Urothelium cell line (cell line): ENCODE data around the gene EPG5.
"Not testable (repeated sequence)": the region's sequence is repeated elsewhere in the genome, so short reads cannot be mapped to it uniquely, and the experiment has no call there.

ENCODE experiments used
- DNase-seq: peaks from one replicate; pipeline ENCODE4 v3.0.0; 2011; ENCODE audit warnings: low spot score, mixed read lengths
- FAIRE-seq: peaks from 2 replicates; lab custom pipeline; 2011; peaks lifted over from hg19 to GRCh38; lab: Jason Lieb, UNC

Gene EPG5

GRCh38 chr18:45876161-45876560 lies 91.0 kb downstream of the EPG5 start:
- DNase-seq (no peak), FAIRE-seq (no peak)

DNA sequence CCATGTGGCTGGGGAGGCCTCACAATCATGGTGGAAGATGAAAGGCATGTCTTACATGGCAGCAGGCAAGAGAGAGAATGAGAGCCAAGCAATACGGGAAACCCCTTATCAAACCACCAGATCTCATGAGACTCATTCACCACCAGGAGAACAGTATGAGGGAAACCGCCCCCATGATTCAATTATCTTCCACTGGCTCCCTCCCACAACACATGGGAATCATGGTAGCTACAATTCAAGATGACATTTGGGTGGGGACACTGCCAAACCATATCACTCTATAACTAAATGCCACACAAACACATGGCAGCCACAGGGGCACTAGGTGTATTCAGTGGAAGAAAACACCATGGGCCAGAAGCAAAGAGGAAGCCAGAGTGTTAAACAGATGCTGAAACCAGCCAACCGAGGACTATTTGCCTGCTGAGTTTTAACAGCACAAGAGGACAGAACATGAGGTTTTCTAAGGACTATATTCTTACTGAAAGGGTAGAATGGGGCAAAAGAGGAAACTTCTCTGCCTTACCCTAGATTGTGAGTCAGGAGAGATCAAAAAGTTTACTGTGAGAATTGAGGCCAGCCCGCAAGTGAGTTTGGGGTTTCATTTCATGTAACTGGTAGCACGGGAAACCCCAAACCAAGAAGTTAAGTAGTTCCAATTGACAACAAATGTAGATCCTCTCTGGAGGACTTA lies 92.5 kb downstream of the EPG5 start:
- FAIRE-seq (no peak), DNase-seq (no peak)

DNA sequence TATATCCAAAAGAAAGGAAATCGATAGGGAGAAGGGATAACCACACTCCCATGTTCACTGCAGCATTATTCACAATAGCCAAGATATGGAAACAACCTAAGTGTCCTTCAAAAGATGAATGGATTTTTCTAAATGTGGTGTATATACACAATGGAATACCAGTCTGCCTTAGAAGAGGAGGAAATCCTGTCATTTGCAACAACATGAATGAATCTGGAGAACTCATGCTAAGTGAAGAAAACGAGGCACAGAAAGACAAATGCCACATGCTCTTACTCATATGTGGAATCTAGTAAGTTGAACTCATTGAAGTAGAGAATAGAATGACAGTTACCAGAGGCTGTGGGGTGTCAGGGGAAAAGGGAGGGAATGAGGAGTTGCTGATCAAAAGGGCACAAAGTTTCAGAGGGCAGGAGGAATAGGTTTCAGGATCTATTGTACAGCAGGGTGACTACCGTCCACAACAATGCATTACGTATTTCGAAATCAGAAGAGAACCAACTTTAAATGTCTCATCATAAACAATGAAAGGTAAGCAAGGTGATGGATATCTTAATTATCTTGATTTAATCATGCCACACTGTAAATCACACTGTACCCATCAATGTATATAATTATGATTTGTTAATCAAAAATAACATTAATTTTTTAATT lies 95.6 kb downstream of the EPG5 start:
- DNase-seq (no peak), FAIRE-seq (no peak)

GRCh38 chr18:45870419-45870818 lies 96.7 kb downstream of the EPG5 start:
- DNase-seq (no peak), FAIRE-seq (no peak)

GRCh38 chr18:45865466-45865865 lies 101.7 kb downstream of the EPG5 start:
- no peak for FAIRE-seq
- no peak for DNase-seq

GRCh38 chr18:45864081-45864480 lies 103.0 kb downstream of the EPG5 start:
- FAIRE-seq = no peak

GRCh38 chr18:45863469-45863868 lies 103.7 kb downstream of the EPG5 start:
- DNase-seq (no peak), FAIRE-seq (no peak)

More at GRCh38 chr18:45864081-45864480, 103.0 kb downstream of the EPG5 start:
- DNase-seq = no peak

DNA sequence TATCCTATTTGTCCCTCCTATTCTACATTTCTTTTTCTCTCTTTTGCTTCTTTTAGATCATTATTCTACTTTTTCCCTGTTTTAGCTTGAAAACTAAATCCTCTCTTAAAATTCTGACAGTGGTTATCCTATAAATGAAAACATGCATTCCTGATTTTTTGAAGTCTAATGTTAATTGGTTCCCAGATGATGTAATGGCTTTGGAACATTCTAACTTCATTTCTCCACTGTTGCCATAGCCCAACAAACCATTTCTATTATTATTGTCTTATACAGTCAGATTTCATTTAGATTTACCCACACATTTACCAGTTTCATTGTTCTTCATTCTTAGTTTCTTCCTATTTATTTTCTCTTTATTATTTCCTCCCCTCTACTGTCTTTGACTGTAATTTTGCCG lies 105.2 kb downstream of the EPG5 start:
- DNase-seq = no peak
- no peak for FAIRE-seq

- FAIRE-seq (no peak), DNase-seq (no peak)
Measured at GRCh38 chr18:45860971-45861370, 106.2 kb downstream of the EPG5 start.

GRCh38 chr18:45860492-45860891 lies 106.6 kb downstream of the EPG5 start:
- no peak for DNase-seq
- no peak for FAIRE-seq

GRCh38 chr18:45859334-45859733 lies 107.8 kb downstream of the EPG5 start:
- DNase-seq = no peak
- no peak for FAIRE-seq

GRCh38 chr18:45856531-45856930 lies 110.6 kb downstream of the EPG5 start:
- FAIRE-seq (no peak), DNase-seq (no peak)

- FAIRE-seq (no peak), DNase-seq (no peak)
Measured at GRCh38 chr18:45854036-45854586, 113.0 kb downstream of the EPG5 start.

DNA sequence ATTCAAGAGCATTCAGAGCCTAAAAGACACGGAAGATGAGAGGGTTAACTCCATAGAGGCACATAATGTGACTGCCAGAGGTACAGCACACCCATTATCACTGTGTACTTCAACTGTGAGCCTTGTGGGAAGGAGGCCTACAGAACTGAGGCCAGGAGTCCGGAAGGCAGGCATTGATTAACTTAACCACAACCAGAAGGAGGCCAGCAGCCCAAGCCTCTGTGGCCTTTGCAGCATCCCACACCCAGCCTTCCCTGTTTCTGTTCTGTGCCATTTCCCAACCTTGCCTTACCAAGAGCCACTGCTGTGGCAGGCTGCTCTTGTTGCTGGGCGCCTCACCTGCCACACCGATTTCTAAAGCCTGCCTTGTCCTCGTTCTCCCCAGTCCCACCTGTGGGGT lies 114.5 kb downstream of the EPG5 start:
- FAIRE-seq = no peak

DNA sequence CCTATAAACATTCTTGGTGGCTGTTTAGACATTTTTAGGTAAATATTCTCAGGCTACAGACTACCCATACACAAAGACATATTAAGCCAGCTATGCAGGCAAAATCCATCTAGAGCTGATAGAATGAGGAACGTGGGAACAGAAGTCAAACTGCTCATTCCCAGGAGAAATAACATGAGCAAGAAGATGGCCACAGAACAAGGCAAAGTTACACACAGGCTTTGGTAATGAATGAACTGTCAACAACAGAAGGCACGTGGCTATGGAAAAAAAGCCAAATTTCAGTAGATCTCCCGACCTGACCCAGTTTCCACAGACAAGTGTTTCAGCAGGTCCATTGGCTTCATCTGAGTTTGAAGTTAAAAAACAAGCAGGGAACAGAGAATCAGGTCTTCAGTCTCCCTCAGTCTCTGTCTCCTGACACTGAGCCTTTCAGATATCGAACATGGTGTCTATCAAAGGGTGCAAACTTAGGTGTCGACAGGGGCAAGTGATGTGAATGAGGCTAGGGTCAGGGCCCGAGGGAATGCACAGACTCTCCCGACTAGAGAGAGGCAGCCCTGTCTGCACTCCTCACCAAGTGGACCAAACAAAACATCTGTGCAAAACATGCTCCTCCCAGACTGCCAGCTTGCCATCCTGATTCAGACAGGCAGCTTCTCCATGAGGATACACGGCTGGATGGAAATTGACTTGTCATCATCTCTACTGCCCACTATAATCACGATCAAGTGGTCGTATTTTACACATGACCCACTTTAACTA lies 115.8 kb downstream of the EPG5 start:
- no peak for FAIRE-seq
- no peak for DNase-seq

More for the DNA sequence above, 114.5 kb downstream of the EPG5 start:
- no peak for DNase-seq

DNA sequence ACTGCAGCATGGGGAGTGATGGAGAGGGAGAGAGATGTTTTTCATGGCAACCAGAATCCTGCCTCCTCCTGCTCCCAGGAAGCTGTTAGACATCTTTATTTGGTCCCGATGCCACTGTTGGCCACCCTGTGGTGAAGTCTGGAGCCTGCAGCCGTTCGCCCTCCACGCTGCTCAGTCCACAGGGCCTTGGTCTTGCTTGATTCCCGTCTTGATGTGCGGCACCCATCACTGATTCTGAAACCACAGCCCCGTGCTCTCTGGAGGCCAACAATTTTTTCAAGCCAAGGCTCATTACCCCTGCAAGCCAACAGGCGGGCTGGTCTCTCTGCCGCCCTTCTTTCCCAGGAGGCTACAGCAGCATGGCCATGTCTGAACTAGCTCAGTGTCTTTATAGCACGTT lies 117.1 kb downstream of the EPG5 start:
- DNase-seq = no peak
- FAIRE-seq = no peak

- no peak for FAIRE-seq
Measured at GRCh38 chr18:45849529-45849928, 117.6 kb downstream of the EPG5 start.

DNA sequence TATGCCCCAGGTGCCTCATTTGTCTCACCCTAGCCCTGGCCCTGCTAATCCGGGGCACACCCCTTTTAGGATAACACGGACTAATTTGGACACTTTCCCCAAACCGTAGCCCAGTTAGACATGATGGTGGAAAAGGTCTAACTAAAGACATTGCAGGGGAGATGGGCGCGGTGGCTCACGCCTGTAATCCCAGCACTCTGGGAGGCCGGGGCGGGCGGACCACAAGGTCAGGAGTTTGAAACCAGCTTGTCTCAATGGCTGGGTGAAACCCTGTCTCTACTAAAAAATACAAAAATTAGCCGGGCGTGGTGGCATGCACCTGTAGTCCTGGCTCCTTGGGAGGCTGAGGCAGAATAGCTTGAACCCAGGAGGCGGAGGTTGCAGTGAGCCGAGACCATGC lies 118.5 kb downstream of the EPG5 start:
- DNase-seq, FAIRE-seq: not testable (repeated sequence)

More at GRCh38 chr18:45849529-45849928, 117.6 kb downstream of the EPG5 start:
- DNase-seq = no peak

GRCh38 chr18:45847119-45847518 lies 120.0 kb downstream of the EPG5 start:
- FAIRE-seq (no peak), DNase-seq (no peak)

DNA sequence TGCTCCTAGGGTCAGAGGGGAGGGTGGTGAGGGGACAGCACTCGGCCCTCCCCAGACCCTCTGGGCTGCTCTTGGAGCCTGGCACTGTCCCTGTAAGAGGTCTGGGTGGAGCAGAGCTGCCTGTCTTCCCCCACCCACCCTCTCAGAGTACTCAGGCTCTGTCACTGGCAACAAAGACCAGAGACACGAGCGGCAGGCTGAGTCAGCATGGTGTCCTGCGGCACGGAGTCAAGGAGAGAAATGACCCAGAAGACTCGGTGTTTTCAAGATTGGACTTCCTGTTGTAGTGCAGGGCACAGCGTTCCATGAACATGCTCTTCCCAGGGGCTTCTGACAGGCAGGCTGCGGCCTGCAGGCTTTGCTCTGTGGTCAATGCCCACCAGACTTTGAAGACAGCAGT lies 121.7 kb downstream of the EPG5 start:
- DNase-seq (no peak), FAIRE-seq (no peak)

- no peak for DNase-seq
- no peak for FAIRE-seq
Measured at GRCh38 chr18:45844938-45845337, 122.2 kb downstream of the EPG5 start.
